CD4-positive, alpha-beta memory T cell (primary cell): ENCODE data around the gene KRTAP4-6. TPM values are rescaled to one million over a fixed set of nuclear protein-coding genes. Genes with fewer than 3 reads are reported as not detected.

Experiments
- CTCF ChIA-PET: fragments of 350-600 bp; sonication (Branson Sonifier 250); formaldehyde crosslinking; loops from one replicate; lab custom pipeline; 2021; ENCODE audit warnings: inconsistent platforms; ENCODE audit not compliant: partially characterized antibody; lab: Charles Lee
- POLR2A ChIA-PET: fragments of 350-600 bp; sonication (Branson Sonifier 250); formaldehyde crosslinking; loops from one replicate; lab custom pipeline; 2021; ENCODE audit not compliant: partially characterized antibody; lab: Charles Lee
- DNase-seq, 5 donors: peaks; one replicate each; pipeline versions ENCODE4 v3.0.0 to v3.0.0-alpha.2; 2020 to 2022; ENCODE audit warnings: mixed read lengths in 1 of 5
- H3K27ac ChIP-seq: one replicate; pipeline ENCODE4 v1.7.0; 2013; ENCODE audit warnings: low read depth, low read length
- H3K27me3 ChIP-seq: 2 replicates; pipeline ENCODE4 v1.7.0; 2013; ENCODE audit warnings: mild to moderate bottlenecking, low read length, moderate library complexity; ENCODE audit not compliant: insufficient read depth
- H3K36me3 ChIP-seq: 2 replicates; pipeline ENCODE4 v1.7.0; 2013; ENCODE audit warnings: mild to moderate bottlenecking, low read length, moderate library complexity; ENCODE audit not compliant: insufficient read depth
- H3K4me1 ChIP-seq: 2 replicates; pipeline ENCODE4 v1.7.0; 2013; ENCODE audit warnings: mild to moderate bottlenecking, low read length, moderate library complexity; ENCODE audit not compliant: insufficient read depth
- H3K4me3 ChIP-seq, 2 donors: one replicate each; pipeline ENCODE4 v1.7.0; 2013; ENCODE audit warnings: low read length in 2 of 2, mild to moderate bottlenecking in 1 of 2
- H3K9me3 ChIP-seq, 2 donors: one replicate each; pipeline ENCODE4 v1.7.0; 2013; ENCODE audit warnings: low read length in 2 of 2, control low read depth in 1 of 2; ENCODE audit not compliant: control insufficient read depth in 1 of 2
- H3K27ac Mint-ChIP-seq, 7 donors: one replicate each; pipeline ENCODE4 v1.8.0; 2020 to 2021; ENCODE audit warnings: mixed read lengths in 7 of 7, mild to moderate bottlenecking in 6 of 7, inconsistent platforms in 3 of 7, moderate library complexity in 3 of 7
- H3K27me3 Mint-ChIP-seq, 2 donors: one replicate each; pipeline ENCODE4 v1.8.0; 2020 to 2021; ENCODE audit warnings: mixed read lengths in 2 of 2
- H3K36me3 Mint-ChIP-seq, 2 donors: one replicate each; pipeline ENCODE4 v1.8.0; 2020 to 2021; ENCODE audit warnings: mixed read lengths in 2 of 2, inconsistent platforms in 1 of 2, mild to moderate bottlenecking in 1 of 2
- H3K4me1 Mint-ChIP-seq, 4 donors: one replicate each; pipeline ENCODE4 v1.8.0; 2020 to 2021; ENCODE audit warnings: mixed read lengths in 4 of 4, mild to moderate bottlenecking in 1 of 4
- H3K4me3 Mint-ChIP-seq, 8 donors: one replicate each; pipeline ENCODE4 v1.8.0; 2020 to 2021; ENCODE audit warnings: mixed read lengths in 8 of 8, mild to moderate bottlenecking in 7 of 8, moderate library complexity in 6 of 8, inconsistent platforms in 3 of 8
- H3K9me3 Mint-ChIP-seq, 8 donors: one replicate each; pipeline ENCODE4 v1.8.0; 2020 to 2021; ENCODE audit warnings: mixed read lengths in 8 of 8, mild to moderate bottlenecking in 5 of 8, inconsistent platforms in 3 of 8, moderate library complexity in 1 of 8
- intact Hi-C: fragments of 100-400 bp; cut with micrococcal nuclease; formaldehyde crosslinking; loops from one replicate; pipeline ENCODE4 v1.15.1; 2023
- polyA plus RNA-seq, 2 donors: library from polyadenylated mRNA; unstranded; fragments of 300-500 nt; fragmentation: Illumina TruSeq; gene quantifications; one replicate each; pipeline ENCODE4 v1.2.3, GENCODE V29; 2021
- total RNA-seq, 2 experiments: library from RNA; stranded (reverse); gene quantifications; one replicate each; pipeline ENCODE4 v1.2.3, GENCODE V29; 2021

The KRTAP4-6 gene
- total and polyA plus RNA-seq, 4 experiments from 2014 or later: 0.24 TPM; not detected in 3

- H3K9me3 ChIP-seq: no peaks in the 10 kb centered on the region
- H3K9me3 Mint-ChIP-seq: peaks cover 0 to 2% (median 0%) of the 10 kb centered on the region in 8 donors
- H3K27ac Mint-ChIP-seq: peak overlapping the region in 1 of 7 donors; percentile 4
Measured at GRCh38 chr17:41178341-41178740, 38.0 kb upstream of the KRTAP4-6 start.

GRCh38 chr17:41177727-41178271, 37.5 kb upstream of the KRTAP4-6 start, which contains the start of gene KRTAP4-2:
Gene KRTAP4-2 (minus strand): TSS chr17:41178221. CDS start chr17:41178164, 57 bp downstream.
- Histone ChIP-seq H3K9me3 (no peaks in the 10 kb centered on the region), H3K4me1 (no peaks in the 10 kb centered on the region), H3K4me3 (no peak within 1 kb of the TSS), H3K27ac (no peak within 1 kb of the TSS), H3K36me3 (no peaks in the 10 kb centered on the region), H3K27me3 (no peaks in the 10 kb centered on the region)
- intact Hi-C loops: no loop called here
- Mint-ChIP-seq H3K36me3 (no peaks in the 10 kb centered on the region), H3K4me1 (peaks cover 0 to 5% (median 3%) of the 10 kb centered on the region in 4 donors), H3K9me3 (no peaks in the 10 kb centered on the region), H3K4me3 (no peak within 1 kb of the TSS), H3K27me3 (no peaks in the 10 kb centered on the region), H3K27ac (peak within 1 kb of the TSS in 2 of 7 donors; percentile 4 to 20)
- CTCF ChIA-PET: no interaction called here
- DNase-seq: no peak
- POLR2A ChIA-PET: interaction anchor here (1.2 kb wide), 1 partner anchor 37 kb away, joined by 3 read pairs; the partner anchor contains the start of gene KRTAP4-6

More at GRCh38 chr17:41178341-41178740, 38.0 kb upstream of the KRTAP4-6 start:
- H3K36me3 ChIP-seq: no peaks in the 10 kb centered on the region
- POLR2A ChIA-PET: interaction anchor here (1.2 kb wide), 1 partner anchor 38 kb away, joined by 3 read pairs; the partner anchor contains the start of gene KRTAP4-6
- H3K27ac ChIP-seq: no peak overlapping the region
- Mint-ChIP-seq H3K36me3 (no peaks in the 10 kb centered on the region), H3K4me3 (no peak overlapping the region), H3K4me1 (peaks cover 0 to 3% (median 2%) of the 10 kb centered on the region in 4 donors), H3K27me3 (no peaks in the 10 kb centered on the region)
- no peak overlapping the region for H3K4me3 ChIP-seq
- no peaks in the 10 kb centered on the region for H3K27me3 ChIP-seq
- no peaks in the 10 kb centered on the region for H3K4me1 ChIP-seq
- CTCF ChIA-PET: no interaction called here
- intact Hi-C loops: no loop called here
- DNase-seq: no peak

GRCh38 chr17:41176744-41177387, 36.5 kb upstream of the KRTAP4-6 start:
- H3K27ac Mint-ChIP-seq: no peak overlapping the region
- Histone ChIP-seq H3K4me3 (no peak overlapping the region), H3K27ac (no peak overlapping the region), H3K27me3 (no peaks in the 10 kb centered on the region), H3K4me1 (no peaks in the 10 kb centered on the region), H3K36me3 (no peaks in the 10 kb centered on the region), H3K9me3 (no peaks in the 10 kb centered on the region)
- ChIA-PET CTCF (interaction anchor here (1.2 kb wide), 1 partner anchor 145 kb away, joined by 5 read pairs; no protein-coding TSS in a partner anchor), POLR2A (no interaction called here)
- intact Hi-C loops: no loop called here
- H3K27me3 Mint-ChIP-seq: no peaks in the 10 kb centered on the region
- peaks cover 0 to 5% (median 3%) of the 10 kb centered on the region in 4 donors for H3K4me1 Mint-ChIP-seq
- no peaks in the 10 kb centered on the region for H3K36me3 Mint-ChIP-seq
- no peak for DNase-seq
- H3K4me3 Mint-ChIP-seq: no peak overlapping the region
- H3K9me3 Mint-ChIP-seq: no peaks in the 10 kb centered on the region

GRCh38 chr17:41171886-41172285, 31.5 kb upstream of the KRTAP4-6 start:
- H3K27me3 ChIP-seq: no peaks in the 10 kb centered on the region
- Mint-ChIP-seq H3K4me1 (peaks cover 0 to 9% (median 4%) of the 10 kb centered on the region in 4 donors), H3K9me3 (peaks cover 0 to 2% (median 0%) of the 10 kb centered on the region in 8 donors), H3K4me3 (no peak overlapping the region), H3K27ac (no peak overlapping the region), H3K36me3 (no peaks in the 10 kb centered on the region), H3K27me3 (no peaks in the 10 kb centered on the region)
- H3K36me3 ChIP-seq: no peaks in the 10 kb centered on the region
- no peaks in the 10 kb centered on the region for H3K9me3 ChIP-seq
- no peaks in the 10 kb centered on the region for H3K4me1 ChIP-seq
- H3K4me3 ChIP-seq: no peak overlapping the region
- no peak overlapping the region for H3K27ac ChIP-seq
- CTCF ChIA-PET: interaction anchor here (2.3 kb wide), 1 partner anchor 150 kb away, joined by 11 read pairs; no protein-coding TSS in a partner anchor
- intact Hi-C loops: no loop called here
- DNase-seq: no peak
- POLR2A ChIA-PET: no interaction called here

- Mint-ChIP-seq H3K36me3 (no peaks in the 10 kb centered on the region), H3K4me1 (peaks cover 0 to 4% (median 2%) of the 10 kb centered on the region in 4 donors), H3K27ac (peak within 1 kb of the TSS in 1 of 7 donors; percentile 12), H3K9me3 (peaks cover 0 to 2% (median 0%) of the 10 kb centered on the region in 8 donors), H3K4me3 (peak within 1 kb of the TSS in 1 of 8 donors; percentile 66), H3K27me3 (peaks cover under 1 to 4% of the 10 kb centered on the region in 2 donors)
- Histone ChIP-seq H3K4me3 (no peak within 1 kb of the TSS), H3K27me3 (no peaks in the 10 kb centered on the region), H3K9me3 (no peaks in the 10 kb centered on the region), H3K36me3 (no peaks in the 10 kb centered on the region), H3K4me1 (no peaks in the 10 kb centered on the region), H3K27ac (no peak within 1 kb of the TSS)
- CTCF ChIA-PET: interaction anchor here (1.7 kb wide), 1 partner anchor 381 kb away, joined by 4 read pairs; no protein-coding TSS in a partner anchor
- POLR2A ChIA-PET: no interaction called here
- DNase-seq: no peak
- intact Hi-C loops: no loop called here
Measured at GRCh38 chr17:41168121-41168520, 27.8 kb upstream of the KRTAP4-6 start, which contains the start of gene KRTAP4-3. Gene KRTAP4-3 (minus strand): TSS chr17:41168221. CDS start chr17:41168172, 49 bp downstream.

- H3K4me3 Mint-ChIP-seq: peak overlapping the region in 1 of 8 donors; percentile 66
Measured at GRCh38 chr17:41167561-41167960, 27.2 kb upstream of the KRTAP4-6 start.

GRCh38 chr17:41163828-41164227, 23.5 kb upstream of the KRTAP4-6 start:
- Histone ChIP-seq H3K4me3 (no peak overlapping the region), H3K27ac (no peak overlapping the region), H3K36me3 (no peaks in the 10 kb centered on the region), H3K9me3 (no peaks in the 10 kb centered on the region), H3K4me1 (no peaks in the 10 kb centered on the region), H3K27me3 (peaks cover 3% of the 10 kb centered on the region)
- intact Hi-C loops: no loop called here
- Mint-ChIP-seq H3K27ac (no peak overlapping the region), H3K4me3 (no peak overlapping the region), H3K36me3 (no peaks in the 10 kb centered on the region), H3K4me1 (peaks cover 0 to 4% (median under 1%) of the 10 kb centered on the region in 4 donors), H3K9me3 (no peaks in the 10 kb centered on the region), H3K27me3 (peaks cover 6 to 10% of the 10 kb centered on the region in 2 donors)
- POLR2A ChIA-PET: no interaction called here
- CTCF ChIA-PET: no interaction called here
- DNase-seq: no peak

More at GRCh38 chr17:41167561-41167960, 27.2 kb upstream of the KRTAP4-6 start:
- no peaks in the 10 kb centered on the region for H3K36me3 Mint-ChIP-seq
- intact Hi-C loops: no loop called here
- H3K4me3 ChIP-seq: no peak overlapping the region
- DNase-seq: no peak
- POLR2A ChIA-PET: no interaction called here
- H3K27ac ChIP-seq: no peak overlapping the region
- H3K9me3 Mint-ChIP-seq: peaks cover 0 to 2% (median 0%) of the 10 kb centered on the region in 8 donors
- H3K27me3 Mint-ChIP-seq: peaks cover 3 to 4% of the 10 kb centered on the region in 2 donors
- no peaks in the 10 kb centered on the region for H3K27me3 ChIP-seq
- no peaks in the 10 kb centered on the region for H3K36me3 ChIP-seq
- CTCF ChIA-PET: interaction anchor here (1.7 kb wide), 1 partner anchor 381 kb away, joined by 4 read pairs; no protein-coding TSS in a partner anchor
- no peaks in the 10 kb centered on the region for H3K4me1 ChIP-seq
- peak overlapping the region in 1 of 7 donors; percentile 12 for H3K27ac Mint-ChIP-seq
- H3K9me3 ChIP-seq: no peaks in the 10 kb centered on the region
- H3K4me1 Mint-ChIP-seq: peaks cover 0 to 4% (median under 1%) of the 10 kb centered on the region in 4 donors
